Neuronal stem cell (in vitro differentiated cells): ENCODE results near the gene METTL16.
A peak's percentile ranks its signal among the peaks of the same experiment; 100 is the strongest.

Experiments
- DNase-seq: peaks from one replicate; pipeline ENCODE4 v3.0.0-alpha.2; 2013; ENCODE audit warnings: low spot score
- H2AFZ ChIP-seq: one replicate; pipeline ENCODE4 v1.6.1; 2013; ENCODE audit warnings: mild to moderate bottlenecking, low read length, inconsistent platforms
- H2AK5ac ChIP-seq: 2 replicates; pipeline ENCODE4 v1.6.1; 2013; ENCODE audit warnings: low read depth, mild to moderate bottlenecking, inconsistent platforms, low read length, moderate library complexity, mixed read lengths
- H2BK120ac ChIP-seq: 2 replicates; pipeline ENCODE4 v1.6.1; 2013; ENCODE audit warnings: low read depth, mild to moderate bottlenecking, inconsistent platforms, low read length, moderate library complexity, mixed read lengths
- H2BK12ac ChIP-seq: one replicate; pipeline ENCODE4 v1.6.1; 2013; ENCODE audit warnings: low read length, inconsistent platforms
- H2BK15ac ChIP-seq: 2 replicates; pipeline ENCODE4 v1.6.1; 2013; ENCODE audit warnings: mild to moderate bottlenecking, low read length, inconsistent platforms, mixed read lengths
- H2BK5ac ChIP-seq: one replicate; pipeline ENCODE4 v1.6.1; 2013; ENCODE audit warnings: inconsistent platforms, mild to moderate bottlenecking, low read length, moderate library complexity
- H3K14ac ChIP-seq: one replicate; pipeline ENCODE4 v1.6.1; 2013; ENCODE audit warnings: low read length, inconsistent platforms
- H3K18ac ChIP-seq: 2 replicates; pipeline ENCODE4 v1.6.1; 2013; ENCODE audit warnings: low read length, inconsistent platforms
- H3K23ac ChIP-seq: 2 replicates; pipeline ENCODE4 v1.6.1; 2013; ENCODE audit warnings: low read depth, mild to moderate bottlenecking, mixed read lengths, low read length, inconsistent platforms; ENCODE audit not compliant: poor library complexity
- H3K27ac ChIP-seq: replicated peaks from 3 replicates; pipeline ENCODE4 v1.5.1; 2013; ENCODE audit warnings: low read length, inconsistent platforms
- H3K27me3 ChIP-seq, 3 experiments: 2 replicates each; pipeline ENCODE4 v1.6.1; 2013; ENCODE audit warnings: low read length in 3 of 3, mild to moderate bottlenecking in 2 of 3, inconsistent platforms in 1 of 3, low read depth in 1 of 3, mixed read lengths in 1 of 3, moderate library complexity in 1 of 3; ENCODE audit not compliant: control insufficient read depth in 3 of 3, insufficient read depth in 3 of 3
- H3K36me3 ChIP-seq, 2 donors: replicated peaks in 1 of 2; 2 replicates each; pipeline ENCODE4 v1.6.1; 2013; ENCODE audit warnings: low read length in 2 of 2; ENCODE audit not compliant: control insufficient read depth in 2 of 2, insufficient read depth in 2 of 2
- H3K4ac ChIP-seq: 2 replicates; pipeline ENCODE4 v1.6.1; 2013; ENCODE audit warnings: inconsistent platforms, mild to moderate bottlenecking, low read length, moderate library complexity
- H3K4me1 ChIP-seq, 2 donors: 1 replicate in 1 of 2; 2 replicates in 1 of 2; pipeline ENCODE4 v1.6.1; 2013; ENCODE audit warnings: low read length in 2 of 2, low read depth in 1 of 2; ENCODE audit not compliant: control insufficient read depth in 2 of 2, insufficient read depth in 1 of 2
- H3K4me2 ChIP-seq: one replicate; pipeline ENCODE4 v1.6.1; 2013; ENCODE audit warnings: mild to moderate bottlenecking, low read length, inconsistent platforms; ENCODE audit not compliant: insufficient read depth, poor library complexity, severe bottlenecking
- H3K4me3 ChIP-seq, 2 donors: 2 replicates each; pipeline ENCODE4 v1.5.1; 2013; ENCODE audit warnings: low read length in 2 of 2, mild to moderate bottlenecking in 2 of 2, inconsistent platforms in 1 of 2, moderate library complexity in 1 of 2
- H3K79me1 ChIP-seq: one replicate; pipeline ENCODE4 v1.6.1; 2013; ENCODE audit warnings: low read depth, mild to moderate bottlenecking, inconsistent platforms, low read length, moderate library complexity
- H3K9ac ChIP-seq: one replicate; pipeline ENCODE4 v1.6.1; 2013; ENCODE audit warnings: mild to moderate bottlenecking, low read depth, low read length, inconsistent platforms; ENCODE audit not compliant: poor library complexity
- H3K9me3 ChIP-seq, 2 donors: replicated peaks in 1 of 2; 2 replicates each; pipeline versions ENCODE3 to v1.6.1; 2013; ENCODE audit warnings: low read length in 2 of 2, mild to moderate bottlenecking in 2 of 2, inconsistent platforms in 1 of 2, low read depth in 1 of 2, mixed read lengths in 1 of 2, moderate library complexity in 1 of 2; ENCODE audit not compliant: control insufficient read depth in 2 of 2, insufficient read depth in 1 of 2
- H4K8ac ChIP-seq: one replicate; pipeline ENCODE4 v1.6.1; 2013; ENCODE audit warnings: low read depth, mild to moderate bottlenecking, inconsistent platforms, low read length, moderate library complexity
- H4K91ac ChIP-seq: one replicate; pipeline ENCODE4 v1.6.1; 2013; ENCODE audit warnings: low read length, low read depth, mild to moderate bottlenecking, inconsistent platforms; ENCODE audit not compliant: poor library complexity
- WGBS, 2 donors: extraction: QIAGEN DNeasy Blood & Tissue Kit; methylation state at CpG; one replicate each; pipeline ENCODE4 v1.1.7; 2013; ENCODE audit warnings: missing lambda C conversion rate in 2 of 2, mixed read lengths in 1 of 2; ENCODE audit not compliant: insufficient read length in 2 of 2, insufficient replicate concordance in 1 of 2; ENCODE audit errors: extremely low coverage in 2 of 2; 5-methylcytosine and 5-hydroxymethylcytosine counted together

METTL16 gene

DNA sequence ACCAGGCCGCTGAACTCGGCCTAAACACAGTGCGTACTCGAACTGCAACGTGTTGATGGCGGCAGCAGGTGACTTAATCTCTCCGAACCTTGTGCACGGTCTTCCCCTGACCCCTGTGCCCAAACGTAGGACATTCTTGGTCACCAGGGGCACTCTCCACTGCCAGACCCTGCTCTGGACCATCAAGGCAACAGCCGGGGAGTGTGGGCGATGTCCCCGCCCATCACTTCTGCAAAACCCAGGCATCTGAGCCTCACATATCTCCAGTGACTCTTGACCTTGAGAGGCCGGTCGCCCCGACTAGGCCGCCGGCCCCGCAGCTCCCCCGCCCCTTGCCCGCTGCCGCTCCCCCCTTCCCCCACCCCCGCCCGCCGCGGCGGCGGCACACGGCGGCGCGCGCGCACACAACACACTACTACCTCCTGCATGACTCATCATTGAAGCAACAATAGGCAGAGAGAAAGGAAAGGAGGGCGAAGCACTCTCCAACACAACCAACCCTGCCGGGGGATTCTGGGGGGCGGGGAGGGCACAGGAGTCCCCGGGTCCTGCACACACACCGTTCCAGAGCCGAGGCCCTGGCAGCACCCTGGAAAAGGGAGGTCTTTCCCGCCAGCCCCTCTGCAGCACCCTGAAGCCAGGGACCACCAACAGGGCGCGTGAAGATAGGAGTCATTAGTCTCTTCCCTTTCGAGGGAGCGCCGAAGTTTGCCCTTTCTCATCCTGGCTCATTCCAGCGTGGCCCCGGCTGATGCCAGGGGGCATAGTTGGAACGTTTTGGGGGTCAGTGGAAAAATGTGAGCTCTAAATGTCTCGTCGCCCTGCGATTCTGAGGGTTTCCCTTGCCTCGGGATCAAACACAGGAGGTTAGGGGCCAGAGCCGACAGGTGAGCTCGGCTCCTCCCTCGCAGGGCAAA lies 112.8 kb downstream of the METTL16 start:
- Histone ChIP-seq H2AFZ (peak overlapping the region; percentile 97), H3K27ac (peak overlapping the region; percentile 79), H2BK15ac (peak overlapping the region; percentile 32), H3K4me1 (peaks cover 41 to 61% of the 10 kb centered on the region in 2 donors), H3K27me3 (no peaks in the 10 kb centered on the region), H3K9ac (peak overlapping the region; percentile 79), H2BK120ac (peak overlapping the region; percentile 10), H3K36me3 (no peaks in the 10 kb centered on the region), H2AK5ac (peak overlapping the region; percentile 85), H3K18ac (peak overlapping the region; percentile 94), H2BK12ac (peak overlapping the region; percentile 14), H3K4me2 (peak overlapping the region; percentile 100), H4K91ac (peak overlapping the region; percentile 38), H2BK5ac (peak overlapping the region; percentile 69), H3K79me1 (peaks cover 12% of the 10 kb centered on the region), H3K23ac (no peak overlapping the region), H3K14ac (peak overlapping the region; percentile 25), H3K9me3 (no peaks in the 10 kb centered on the region), H3K4ac (peak overlapping the region; percentile 47), H4K8ac (no peak overlapping the region), H3K4me3 (peak overlapping the region; percentile 83 to 99)
- no CpG with 5 or more reads among the region's 55 CpGs for WGBS, 2 donors
- peak; percentile 72 for DNase-seq

DNA sequence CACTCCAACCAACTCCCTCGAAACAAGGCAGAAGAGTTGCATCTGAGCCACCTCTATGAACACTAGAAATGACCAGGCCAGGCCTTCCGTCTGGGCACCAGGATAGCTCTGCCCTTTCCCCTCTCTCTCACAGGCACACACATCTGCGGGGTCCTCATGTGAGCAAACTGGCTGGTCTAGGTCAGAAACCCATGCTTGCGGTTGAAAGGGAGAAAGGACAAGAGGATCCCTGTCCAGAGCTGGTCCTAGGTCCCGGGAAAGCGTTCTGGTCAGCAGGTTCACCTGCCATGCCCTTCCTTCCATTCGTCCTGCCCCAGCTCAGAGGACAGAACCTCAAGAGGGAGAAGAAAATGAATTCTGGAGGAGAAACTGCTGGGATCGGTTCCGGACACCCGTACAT lies 113.5 kb downstream of the METTL16 start:
- Histone ChIP-seq H3K79me1 (peaks cover 14% of the 10 kb centered on the region), H3K27ac (no peak overlapping the region), H3K23ac (no peak overlapping the region), H2AK5ac (peak overlapping the region; percentile 54), H3K14ac (no peak overlapping the region), H4K91ac (no peak overlapping the region), H2BK15ac (no peak overlapping the region), H3K36me3 (no peaks in the 10 kb centered on the region), H3K18ac (no peak overlapping the region), H3K27me3 (no peaks in the 10 kb centered on the region), H3K9me3 (no peaks in the 10 kb centered on the region), H3K9ac (no peak overlapping the region), H3K4me2 (no peak overlapping the region), H4K8ac (no peak overlapping the region), H2BK12ac (no peak overlapping the region), H3K4me3 (peak overlapping the region in 1 of 2 donors; percentile 99), H2BK5ac (no peak overlapping the region), H2BK120ac (no peak overlapping the region), H3K4me1 (peaks cover 41 to 67% of the 10 kb centered on the region in 2 donors), H3K4ac (no peak overlapping the region), H2AFZ (no peak overlapping the region)
- WGBS, 2 donors = no CpG with 5 or more reads among the region's 10 CpGs
- no peak for DNase-seq

- H3K4me1 ChIP-seq = peaks cover 38 to 64% of the 10 kb centered on the region in 2 donors
- no CpG with 5 or more reads among the region's 12 CpGs for WGBS, 2 donors
- H3K18ac ChIP-seq = peak overlapping the region; percentile 79
- no peak overlapping the region for H4K8ac ChIP-seq
- H2BK12ac ChIP-seq = no peak overlapping the region
- H3K4me3 ChIP-seq = peak overlapping the region; percentile 45 to 55
- H3K27ac ChIP-seq = peak overlapping the region; percentile 85
- no peak overlapping the region for H3K4ac ChIP-seq
- H3K36me3 ChIP-seq = no peaks in the 10 kb centered on the region
- H3K9me3 ChIP-seq = no peaks in the 10 kb centered on the region
- no peak overlapping the region for H2BK120ac ChIP-seq
- H2AFZ ChIP-seq = peak overlapping the region; percentile 82
- peak overlapping the region; percentile 30 for H3K9ac ChIP-seq
- H3K14ac ChIP-seq = no peak overlapping the region
- H3K27me3 ChIP-seq = no peaks in the 10 kb centered on the region
- DNase-seq = no peak
- peak overlapping the region; percentile 65 for H3K4me2 ChIP-seq
- peak overlapping the region; percentile 76 for H3K23ac ChIP-seq
- peak overlapping the region; percentile 58 for H2AK5ac ChIP-seq
- peaks cover 14% of the 10 kb centered on the region for H3K79me1 ChIP-seq
- peak overlapping the region; percentile 91 for H2BK5ac ChIP-seq
- H4K91ac ChIP-seq = no peak overlapping the region
- peak overlapping the region; percentile 80 for H2BK15ac ChIP-seq
These were observed 114.2 kb downstream of the METTL16 start for GRCh38 chr17:2397247-2398171.
